ENCODE measurements around the gene AJUBA. TPM values are rescaled to one million over a fixed set of nuclear protein-coding genes. Genes with fewer than 3 reads are reported as not detected.

AJUBA gene
- total RNA-seq, 8 experiments from 2014 or later: 2.5 to 31.4 (median 8.9) TPM

DNA sequence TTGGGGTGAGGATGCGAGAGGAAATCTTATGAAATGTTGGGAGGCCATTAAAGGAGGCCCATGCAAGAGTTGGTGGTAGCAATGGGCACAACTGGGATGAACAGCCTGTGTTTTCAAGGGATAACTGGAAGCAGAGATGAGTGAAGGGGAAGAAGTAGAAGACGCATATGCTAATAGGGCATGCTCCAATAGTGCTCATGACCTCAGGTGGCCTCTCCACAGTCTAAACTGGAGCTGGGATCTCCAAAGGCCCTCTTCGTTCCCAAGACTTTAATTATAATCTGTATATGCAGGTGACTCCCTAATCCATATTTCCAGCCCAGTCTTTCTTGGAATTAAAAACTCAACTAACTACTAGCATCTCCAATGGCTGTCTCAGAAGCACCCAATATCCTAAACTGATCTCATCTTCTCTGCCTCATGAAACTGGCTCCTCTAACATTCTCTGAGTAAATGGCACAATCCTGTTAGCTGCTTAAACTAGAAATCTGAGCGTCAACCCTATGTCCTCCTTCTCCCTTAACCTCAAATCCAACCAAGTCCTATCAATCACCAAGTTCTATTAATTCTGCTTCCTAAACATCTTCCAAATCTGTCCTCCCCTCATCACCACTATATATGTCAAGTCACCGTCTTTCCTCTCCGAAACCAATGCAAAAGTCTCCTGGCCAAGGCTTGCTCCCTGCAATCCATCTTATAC, 2.8 kb upstream of the AJUBA start:
- Histone ChIP-seq H3K4me3 (no peak overlapping the region), H3K4me1 (replicated peaks in 1 of 2) (peaks cover 0 to 7% of the 10 kb centered on the region in 2 donors), H3K27ac (no peak overlapping the region)
- WGBS, 10 experiments: 69 to 100% (median 90%) methylated on average over 2 to 5 of the region's 6 CpGs
- ATAC-seq (replicated peaks in 6 of 8): no peak
- in situ Hi-C loops (cut with MboI; ENCODE audit: low pct_unique_long_range_greater_than_20kb in 2 of 9, low sequenced_read_pairs in 9 of 9, unreplicated experiment in 9 of 9): loop anchor here in 2 of 9 experiments (10.0 kb wide), 1 partner anchor 80 kb away; no protein-coding TSS in a partner anchor

DNA sequence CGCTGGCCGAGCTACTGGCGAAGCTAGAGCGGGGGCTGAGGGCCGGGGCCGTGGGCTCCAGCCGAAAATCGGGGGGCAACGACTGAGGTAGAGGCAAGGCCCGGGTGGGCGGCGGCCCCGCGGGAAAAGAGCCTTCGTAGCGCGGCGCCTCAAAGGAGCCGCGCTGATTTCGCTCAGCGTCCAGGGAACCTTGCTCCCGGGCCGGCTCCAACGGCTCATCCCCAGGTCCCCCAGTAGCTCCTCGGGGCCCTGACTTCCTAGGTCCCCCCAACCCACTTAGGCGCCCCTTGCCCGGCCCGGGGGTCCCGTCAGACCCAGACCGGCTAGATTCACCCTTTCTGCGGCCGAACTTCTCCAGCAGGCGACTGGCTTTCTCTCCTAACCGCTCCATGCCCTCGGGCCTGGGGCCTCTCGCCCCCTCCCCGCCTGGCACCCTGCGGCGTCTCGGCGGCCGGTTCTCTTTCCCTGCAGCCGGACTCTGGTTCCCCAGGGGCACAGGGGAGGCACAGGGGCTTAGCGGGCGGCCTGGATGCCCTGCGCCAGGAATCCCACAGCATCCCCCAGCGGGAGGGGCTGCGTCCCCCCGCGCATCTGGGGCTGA, 375 bp downstream of the AJUBA start:
- H3K4me3 ChIP-seq: peak overlapping the region; percentile 42 to 73 (median 66)
- ATAC-seq (replicated peaks in 6 of 8): peak in 3 of 8 experiments; percentile 1 to 5 (median 2)
- peak overlapping the region in 1 of 2 donors; percentile 80 for H3K27ac ChIP-seq
- 0% methylated on average over 7 of the region's 51 CpGs; no CpG with 5 or more reads in 9 of the 10 experiments for WGBS, 10 experiments
- in situ Hi-C loops (cut with MboI; ENCODE audit: low pct_unique_long_range_greater_than_20kb in 2 of 9, low sequenced_read_pairs in 9 of 9, unreplicated experiment in 9 of 9): loop anchor here in 2 of 9 experiments (10.0 kb wide), 1 partner anchor 83 kb away; no protein-coding TSS in a partner anchor
- peaks cover 14 to 34% of the 10 kb centered on the region in 2 donors for H3K4me1 ChIP-seq (replicated peaks in 1 of 2)

DNA sequence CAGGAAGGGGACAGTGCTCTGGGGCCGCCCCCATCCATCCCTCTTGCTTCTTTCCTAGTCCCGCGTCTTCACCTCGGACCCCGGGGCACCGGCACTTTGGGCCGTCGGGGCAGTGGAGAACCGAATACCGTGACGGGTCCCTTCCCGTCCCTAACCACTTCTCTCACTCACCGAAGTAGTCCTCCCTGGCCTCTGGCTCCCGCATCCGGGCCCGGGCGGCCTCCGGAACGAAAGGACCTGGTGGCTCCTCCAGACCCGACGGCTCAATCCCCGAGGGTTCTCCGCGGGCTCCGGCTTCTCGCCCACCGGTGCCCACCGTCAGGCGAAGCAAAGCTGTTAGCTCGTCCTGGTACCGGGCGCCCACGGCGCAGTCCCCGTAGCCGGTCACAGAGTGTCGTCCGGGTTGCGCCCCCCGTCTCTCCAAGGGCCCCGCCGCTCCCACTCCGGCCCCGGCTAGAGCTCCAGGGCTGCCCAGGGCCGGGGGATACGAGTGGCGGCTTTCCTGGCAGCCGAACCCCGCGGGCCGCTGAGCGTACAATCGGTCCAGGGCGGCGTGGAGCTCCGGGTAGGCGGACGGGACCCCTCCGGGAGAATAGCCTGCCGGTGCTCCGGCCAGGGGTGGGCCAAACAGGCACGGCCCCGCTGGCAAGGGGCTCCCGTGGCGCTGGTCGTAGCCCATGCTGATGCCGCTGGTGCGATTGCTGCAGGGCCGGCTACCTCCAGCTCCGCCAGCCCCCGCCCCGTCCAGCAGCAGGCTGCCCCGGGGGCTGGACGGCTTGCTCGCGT, 1.1 kb downstream of the AJUBA start:
- 5 to 20% (median 9%) methylated on average over 1 to 21 of the region's 76 CpGs; no CpG with 5 or more reads in 5 of the 10 experiments for WGBS, 10 experiments
- peak overlapping the region; percentile 42 to 73 (median 66) for H3K4me3 ChIP-seq
- peaks cover 21 to 41% of the 10 kb centered on the region in 2 donors for H3K4me1 ChIP-seq (replicated peaks in 1 of 2)
- peak overlapping the region in 1 of 2 donors; percentile 80 for H3K27ac ChIP-seq
- ATAC-seq (replicated peaks in 6 of 8): peak in 5 of 8 experiments; percentile 2 to 7 (median 2)
- in situ Hi-C loops (cut with MboI; ENCODE audit: low pct_unique_long_range_greater_than_20kb in 2 of 9, low sequenced_read_pairs in 9 of 9, unreplicated experiment in 9 of 9): loop anchor here in 2 of 9 experiments (10.0 kb wide), 1 partner anchor 84 kb away; no protein-coding TSS in a partner anchor

DNA sequence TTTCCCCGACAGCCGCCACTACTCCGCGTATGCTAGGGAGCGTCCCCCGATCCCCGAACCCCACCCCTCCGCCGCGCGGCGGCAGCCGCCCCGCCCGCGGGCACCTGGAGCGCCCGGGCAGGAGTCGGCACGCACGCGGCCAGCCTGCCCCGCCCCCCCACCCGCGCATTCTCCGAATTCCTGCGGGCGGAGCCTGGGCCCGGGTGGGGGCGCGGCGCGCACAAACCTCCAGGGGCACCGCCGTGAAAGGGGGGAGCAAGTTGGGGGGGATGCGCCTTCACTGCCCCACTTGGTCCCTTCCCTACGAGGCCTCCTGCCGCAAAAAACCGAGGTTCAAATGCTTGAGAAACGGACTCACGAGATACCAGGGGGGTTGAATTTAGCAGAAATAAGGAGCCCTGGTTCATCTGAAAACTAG, 1.7 kb downstream of the AJUBA start:
- WGBS, 10 experiments: 0% methylated on average over 3 of the region's 41 CpGs; no CpG with 5 or more reads in 9 of the 10 experiments
- Histone ChIP-seq H3K4me3 (peak overlapping the region; percentile 42 to 73 (median 66)), H3K4me1 (replicated peaks in 1 of 2) (peaks cover 22 to 44% of the 10 kb centered on the region in 2 donors), H3K27ac (no peak overlapping the region)
- ATAC-seq (replicated peaks in 6 of 8): peak in 5 of 8 experiments; percentile 1 to 25 (median 2)
- in situ Hi-C loops (cut with MboI; ENCODE audit: low pct_unique_long_range_greater_than_20kb in 2 of 9, low sequenced_read_pairs in 9 of 9, unreplicated experiment in 9 of 9): loop anchor here in 2 of 9 experiments (10.0 kb wide), 1 partner anchor 84 kb away; no protein-coding TSS in a partner anchor

DNA sequence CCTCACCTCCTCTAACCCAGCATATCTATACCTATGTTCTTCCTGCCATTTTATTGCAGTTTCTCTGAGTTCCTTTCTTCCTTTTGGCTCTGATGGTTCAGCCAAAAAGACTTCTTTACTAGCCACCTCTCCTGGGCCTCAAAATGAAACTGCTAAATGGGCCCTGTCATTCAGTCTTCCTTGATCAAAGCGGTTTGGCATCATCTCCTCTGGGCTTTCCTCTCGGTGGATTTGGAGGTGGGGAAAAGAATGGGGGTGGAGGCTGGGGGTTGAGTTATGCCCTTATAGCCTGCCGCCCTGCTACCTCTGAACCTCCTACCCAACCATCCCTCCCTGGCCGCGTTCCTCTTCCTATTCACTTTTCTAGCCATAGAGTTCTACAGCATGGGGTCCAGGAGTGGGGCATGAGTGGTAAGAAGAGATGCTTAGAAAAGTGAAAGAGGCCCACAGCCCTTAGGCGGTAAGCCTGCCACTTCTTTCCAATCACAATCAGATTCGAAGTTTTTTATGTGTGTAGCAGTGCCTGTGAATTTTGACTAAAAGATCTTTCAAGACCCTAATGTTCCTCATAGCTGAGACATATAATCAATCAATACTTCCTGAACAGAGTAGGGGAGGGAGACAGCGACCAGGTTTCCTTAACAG, 2.5 kb downstream of the AJUBA start:
- 18 to 92% (median 58%) methylated on average over 1 to 7 of the region's 8 CpGs for WGBS, 10 experiments
- Histone ChIP-seq H3K4me3 (peak overlapping the region in 4 of 5 donors; percentile 42 to 73 (median 58)), H3K27ac (no peak overlapping the region), H3K4me1 (replicated peaks in 1 of 2) (peaks cover 22 to 44% of the 10 kb centered on the region in 2 donors)
- in situ Hi-C loops (cut with MboI; ENCODE audit: low pct_unique_long_range_greater_than_20kb in 2 of 9, low sequenced_read_pairs in 9 of 9, unreplicated experiment in 9 of 9): loop anchor here in 2 of 9 experiments (10.0 kb wide), 1 partner anchor 85 kb away; no protein-coding TSS in a partner anchor
- ATAC-seq (replicated peaks in 6 of 8): no peak

DNA sequence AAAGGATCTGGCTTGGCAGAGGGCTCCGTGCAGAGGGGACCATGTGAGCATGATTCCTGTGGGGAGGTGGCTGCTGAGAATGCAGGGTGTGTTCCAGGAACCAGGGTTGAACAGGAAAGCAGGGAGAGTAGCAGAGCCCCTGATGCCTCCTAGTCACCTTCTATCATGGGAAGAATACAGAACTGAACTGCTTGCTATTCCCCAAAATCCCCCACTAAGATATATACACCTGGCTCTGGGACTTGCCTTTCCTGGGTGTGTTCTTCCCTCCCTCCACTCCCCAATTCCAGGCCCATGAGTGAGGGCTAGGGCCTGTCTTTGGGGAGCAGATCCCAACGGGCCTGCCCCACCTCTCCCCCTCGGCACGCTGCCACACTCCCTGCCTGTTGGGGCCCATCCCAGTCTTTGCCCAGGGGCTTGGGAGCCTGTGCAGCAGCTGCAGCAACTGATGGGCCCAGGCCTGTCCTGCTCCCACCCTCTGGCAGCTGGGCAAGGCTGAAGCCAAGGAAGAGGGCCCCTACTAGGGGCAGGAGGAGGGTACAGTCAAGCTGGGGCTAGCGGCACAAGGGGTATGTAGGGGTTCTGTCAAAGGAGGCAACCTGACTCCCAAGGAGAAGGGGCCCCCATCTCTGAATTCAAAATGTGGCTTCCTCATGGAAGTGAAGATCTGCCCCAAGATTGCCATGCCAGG, 3.2 kb downstream of the AJUBA start:
- in situ Hi-C loops (cut with MboI; ENCODE audit: low pct_unique_long_range_greater_than_20kb in 2 of 9, low sequenced_read_pairs in 9 of 9, unreplicated experiment in 9 of 9): no loop called here
- peak in 2 of 8 experiments; percentile 3 to 4 for ATAC-seq (replicated peaks in 6 of 8)
- Histone ChIP-seq H3K4me3 (peak overlapping the region in 1 of 5 donors; percentile 9), H3K27ac (no peak overlapping the region), H3K4me1 (replicated peaks in 1 of 2) (peaks cover 22 to 44% of the 10 kb centered on the region in 2 donors)
- WGBS, 10 experiments: 57% methylated on average over 1 of the region's 5 CpGs; no CpG with 5 or more reads in 9 of the 10 experiments

DNA sequence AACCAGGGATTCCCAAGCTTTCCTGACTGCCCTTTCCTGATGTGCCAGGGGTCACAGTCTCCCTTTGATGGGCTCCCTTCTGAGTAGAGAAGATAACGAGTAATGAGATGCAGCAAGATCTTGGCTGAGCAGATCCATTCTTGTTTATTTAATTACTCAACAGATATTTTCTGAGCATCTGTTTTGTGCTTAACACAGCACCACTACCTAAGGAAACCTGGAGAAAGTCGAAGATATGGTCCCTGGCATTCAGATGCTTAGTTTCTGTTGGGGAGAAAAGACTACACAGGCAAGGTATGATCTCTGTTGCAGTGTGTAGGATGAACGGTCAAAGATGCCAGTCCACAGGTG, 3.9 kb downstream of the AJUBA start:
- ATAC-seq (replicated peaks in 6 of 8): no peak
- Histone ChIP-seq H3K27ac (peak overlapping the region in 1 of 2 donors; percentile 83), H3K4me3 (no peak overlapping the region), H3K4me1 (replicated peaks in 1 of 2) (peaks cover 22 to 44% of the 10 kb centered on the region in 2 donors)
- in situ Hi-C loops (cut with MboI; ENCODE audit: low pct_unique_long_range_greater_than_20kb in 2 of 9, low sequenced_read_pairs in 9 of 9, unreplicated experiment in 9 of 9): no loop called here
- 20 to 88% (median 76%) methylated on average over 1 to 3 of the region's 3 CpGs; no CpG with 5 or more reads in 1 of the 10 experiments for WGBS, 10 experiments

DNA sequence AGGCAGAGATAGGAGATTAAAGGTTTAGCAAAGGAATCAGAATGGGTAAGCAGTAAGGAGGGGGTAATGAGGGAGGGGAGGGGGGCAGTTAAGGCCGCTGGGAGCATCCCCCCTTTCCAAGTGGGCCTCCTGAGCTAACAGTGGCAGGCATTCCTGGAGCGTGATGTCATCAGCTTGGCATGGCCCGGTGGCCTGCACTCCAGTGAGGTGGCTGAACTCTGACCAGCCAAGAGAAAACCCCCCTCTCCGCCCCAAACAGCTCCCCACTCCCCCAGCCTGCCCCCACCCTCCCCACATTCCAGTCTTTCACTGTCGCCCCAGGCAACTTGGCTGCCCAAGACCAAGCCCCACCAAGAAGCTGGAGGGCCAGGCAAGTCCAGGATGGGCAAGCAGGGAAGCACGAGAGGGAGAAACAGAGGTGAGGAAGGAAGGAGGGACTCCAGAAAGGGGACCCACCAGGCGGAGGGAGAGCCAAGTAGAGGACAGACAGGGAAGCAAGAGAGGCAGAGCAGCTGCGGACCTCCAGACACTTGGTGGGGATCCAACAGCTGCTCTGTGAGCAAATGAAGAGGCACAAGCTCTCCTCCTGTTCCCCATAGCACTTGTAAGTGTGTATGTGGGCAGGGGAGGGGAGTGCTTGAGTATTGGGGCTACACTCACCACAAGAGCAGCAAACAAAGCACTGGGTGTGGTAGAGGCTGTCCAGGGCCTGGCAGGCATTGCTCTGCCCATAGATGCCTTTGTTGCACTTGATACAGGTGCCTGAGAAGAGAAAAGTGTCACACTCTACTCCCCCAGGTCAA, 4.5 kb downstream of the AJUBA start:
- in situ Hi-C loops (cut with MboI; ENCODE audit: low pct_unique_long_range_greater_than_20kb in 2 of 9, low sequenced_read_pairs in 9 of 9, unreplicated experiment in 9 of 9): no loop called here
- peak; percentile 8 to 73 (median 65) for ATAC-seq (replicated peaks in 6 of 8)
- Histone ChIP-seq H3K4me3 (peak overlapping the region in 1 of 5 donors; percentile 10), H3K27ac (peak overlapping the region; percentile 68 to 88), H3K4me1 (replicated peaks in 1 of 2) (peaks cover 22 to 40% of the 10 kb centered on the region in 2 donors)
- 0 to 52% (median 27%) methylated on average over 1 to 2 of the region's 8 CpGs; no CpG with 5 or more reads in 7 of the 10 experiments for WGBS, 10 experiments

DNA sequence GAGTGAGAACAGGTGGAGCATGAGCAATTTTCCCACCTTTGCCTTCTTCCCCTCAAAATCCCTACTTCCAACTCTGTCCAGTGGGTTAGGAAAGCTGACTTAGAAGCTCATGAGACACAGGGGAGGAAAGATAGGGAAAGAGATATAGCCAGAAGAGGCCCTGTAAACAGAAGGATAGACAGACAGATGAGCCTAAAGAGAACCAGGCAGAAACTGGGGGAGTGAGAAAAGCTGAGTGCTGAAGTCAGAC, 5.0 kb downstream of the AJUBA start:
- Histone ChIP-seq H3K4me3 (no peak overlapping the region), H3K4me1 (replicated peaks in 1 of 2) (peaks cover 22 to 40% of the 10 kb centered on the region in 2 donors), H3K27ac (peak overlapping the region; percentile 68 to 88)
- ATAC-seq (replicated peaks in 6 of 8): no peak
- in situ Hi-C loops (cut with MboI; ENCODE audit: low pct_unique_long_range_greater_than_20kb in 2 of 9, low sequenced_read_pairs in 9 of 9, unreplicated experiment in 9 of 9): no loop called here

DNA sequence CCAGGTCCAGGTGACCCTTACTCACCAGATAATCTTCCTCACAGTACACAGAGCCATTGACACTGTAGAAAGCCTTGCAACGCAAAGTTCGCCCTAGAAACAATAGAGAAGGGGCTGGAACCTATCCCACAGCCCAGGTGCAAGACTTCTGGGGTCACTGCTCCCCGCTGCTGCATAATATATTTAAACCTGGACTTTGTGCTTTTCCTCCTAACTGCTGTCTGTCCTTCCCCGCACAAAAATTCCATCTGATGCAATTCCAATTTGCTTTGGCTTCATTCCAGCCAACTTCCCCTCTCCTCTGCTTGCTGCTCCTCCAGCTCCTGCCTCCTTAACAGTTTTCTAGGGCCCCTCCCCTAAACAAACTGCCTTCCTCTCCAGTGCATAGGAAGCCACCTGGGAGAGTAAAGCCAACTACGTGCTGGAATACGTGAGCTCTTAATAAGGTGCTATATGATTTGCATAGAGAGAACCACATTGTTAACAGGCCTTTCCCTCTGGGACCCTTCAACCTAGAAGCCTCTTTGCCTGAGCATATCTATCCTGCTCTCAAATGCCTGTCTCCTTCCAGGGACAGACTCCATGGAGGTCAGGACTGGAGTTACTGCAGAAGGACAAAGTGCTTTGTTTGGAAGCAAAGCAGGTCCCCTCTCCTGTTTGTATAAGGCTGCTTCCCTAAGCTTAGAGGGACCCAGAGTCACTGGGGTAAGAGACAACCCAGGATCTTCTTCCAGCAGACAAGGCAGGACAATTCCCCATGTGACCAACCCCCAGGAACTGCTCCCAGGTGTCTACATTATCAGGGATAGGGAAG, 5.5 kb downstream of the AJUBA start:
- Histone ChIP-seq H3K27ac (peak overlapping the region; percentile 68 to 88), H3K4me1 (replicated peaks in 1 of 2) (peaks cover 22 to 40% of the 10 kb centered on the region in 2 donors), H3K4me3 (no peak overlapping the region)
- peak in 4 of 8 experiments; percentile 5 to 14 (median 10) for ATAC-seq (replicated peaks in 6 of 8)
- WGBS, 10 experiments: 0 to 65% (median 36%) methylated on average over 1 to 6 of the region's 6 CpGs; no CpG with 5 or more reads in 3 of the 10 experiments
- in situ Hi-C loops (cut with MboI; ENCODE audit: low pct_unique_long_range_greater_than_20kb in 2 of 9, low sequenced_read_pairs in 9 of 9, unreplicated experiment in 9 of 9): no loop called here

Data from motor neuron (in vitro differentiated cells).